ENCODE measurements around the gene KAZN. TPM values are rescaled to one million over a fixed set of nuclear protein-coding genes. Genes with fewer than 3 reads are reported as not detected.

Gene KAZN
- total and polyA plus RNA-seq, 2 of the 8 experiments (the other 6 are each of a cell fraction or from before 2014, with no cell fraction given), result 3.7 to 11.8 TPM

GRCh38 chr1:14895727-14896126 lies 297.2 kb downstream of the KAZN start:
- POLR2A ChIA-PET (ENCODE audit: partially characterized antibody), result no interaction called here
- TF ChIP-seq SIX5 (IDR thresholded peaks at IDR 0.05; ENCODE audit: low read depth, low read length), result no peak

More at GRCh38 chr1:14895727-14896126, 297.2 kb downstream of the KAZN start:
- no peaks in the 10 kb centered on the region for H3K9me3 ChIP-seq (ENCODE audit: insufficient read depth in 2 of 2, low read depth in 1 of 2, low read length in 1 of 2)
- no peak overlapping the region; the same call in 1 of the 2 replicates for H4K8ac ChIP-seq (ENCODE audit: extremely low read depth, insufficient read depth, low read length)
- H3K4me3 ChIP-seq (ENCODE audit: extremely low read depth in 1 of 4, insufficient read depth in 2 of 4, low read depth in 3 of 4, low read length in 4 of 4), result no peak overlapping the region
- no peak overlapping the region for H4K5ac ChIP-seq (ENCODE audit: insufficient read length, low read depth, low read length)
- no peak overlapping the region for H3K18ac ChIP-seq (ENCODE audit: extremely low read depth, low read length)
- H3K27me3 ChIP-seq (replicated peaks in 1 of 4; ENCODE audit: control insufficient read depth in 3 of 4, extremely low read depth in 1 of 4, insufficient read depth in 3 of 4, low read length in 3 of 4), result no peaks in the 10 kb centered on the region; a peak in 1 of 7 replicates
- H2BK20ac ChIP-seq (ENCODE audit: low read length), result no peak overlapping the region
- H3K23me2 ChIP-seq (ENCODE audit: low read depth, low read length), result no peaks in the 10 kb centered on the region
- no peak overlapping the region for H3K56ac ChIP-seq (replicated peaks; ENCODE audit: insufficient read length, low read depth, low read length)
- CTCF ChIA-PET (ENCODE audit: partially characterized antibody), result interaction anchor here (0.7 to 2.3 kb wide), 5 partner anchors 12 to 132 kb away, joined by 3 to 9 read pairs (median 3); no protein-coding TSS in a partner anchor
- H3K79me1 ChIP-seq (ENCODE audit: low read depth, low read length), result no peaks in the 10 kb centered on the region
- no peak overlapping the region for H2BK15ac ChIP-seq (ENCODE audit: low read length)
- 87% methylated on average over 4 of the region's 4 CpGs; no CpG with 5 or more reads in 1 of the 2 experiments for WGBS, 2 experiments (ENCODE audit: extremely low coverage in 1 of 2, insufficient coverage in 1 of 2, insufficient read length in 1 of 2, insufficient replicate concordance in 2 of 2, low coverage in 1 of 2, low lambda C conversion rate in 2 of 2, missing lambda C conversion rate in 1 of 2)
- H3K4me2 ChIP-seq (ENCODE audit: insufficient read depth in 1 of 2, low read depth in 2 of 2, low read length in 2 of 2), result no peak overlapping the region
- no peak overlapping the region for H2AK5ac ChIP-seq (ENCODE audit: low read depth, low read length)
- no peak overlapping the region for H2AFZ ChIP-seq (ENCODE audit: low read length)
- H4K91ac ChIP-seq (replicated peaks; ENCODE audit: insufficient read length, low read length), result no peak overlapping the region
- H3K14ac ChIP-seq (ENCODE audit: insufficient read length), result no peak overlapping the region
- no peaks in the 10 kb centered on the region for H4K20me1 ChIP-seq (replicated peaks in 1 of 2; ENCODE audit: control insufficient read depth in 1 of 2, insufficient read depth in 2 of 2, low read length in 2 of 2)
- no peak overlapping the region for H2BK12ac ChIP-seq (ENCODE audit: low read depth, low read length)
- H3K4me1 ChIP-seq (replicated peaks in 1 of 4; ENCODE audit: control insufficient read depth in 3 of 4, insufficient read depth in 4 of 4, low read length in 3 of 4), result peaks cover 0 to 10% (median 8%) of the 10 kb centered on the region in 4 experiments; a peak in 6 of 7 replicates
- no peak for FAIRE-seq
- no peaks in the 10 kb centered on the region; a peak in 1 of 8 replicates for H3K36me3 ChIP-seq (ENCODE audit: control insufficient read depth in 2 of 4, insufficient read depth in 4 of 4, low read length in 3 of 4)
- no peak overlapping the region for H2BK120ac ChIP-seq (replicated peaks; ENCODE audit: low read depth, low read length)
- H3K4ac ChIP-seq (replicated peaks; ENCODE audit: insufficient read length, low read depth, low read length), result no peak overlapping the region
- H2BK5ac ChIP-seq (ENCODE audit: low read depth, low read length), result peak overlapping the region; percentile 52; the same call in 1 of the 2 replicates
- no peak for DNase-seq (ENCODE audit: low read depth in 1 of 2, low spot score in 2 of 2)
- no peak overlapping the region for H3K23ac ChIP-seq (ENCODE audit: insufficient read length)
- no peak overlapping the region for H3K9ac ChIP-seq (replicated peaks in 1 of 4; ENCODE audit: extremely low read depth in 1 of 4, low read depth in 3 of 4, low read length in 3 of 4)
- no peaks in the 10 kb centered on the region for H3K79me2 ChIP-seq (ENCODE audit: control insufficient read depth in 1 of 2, insufficient read depth in 2 of 2, low read length in 2 of 2)
- H3K27ac ChIP-seq (ENCODE audit: low read depth, low read length), result no peak overlapping the region
